ENCODE results near the gene HOXB5. TPM values are rescaled to one million over a fixed set of nuclear protein-coding genes. Genes with fewer than 3 reads are reported as not detected.
A peak's percentile ranks its signal among the peaks of the same experiment; 100 is the strongest.

Gene HOXB5
- total and polyA plus RNA-seq, 9 donors, result 0.04 to 2.8 (median 0.49) TPM; not detected in 1

GRCh38 chr17:48618256-48618896 lies 24.8 kb upstream of the HOXB5 start:
- WGBS, 3 donors, result 2 to 4% (median 2%) methylated on average over 25 of the region's 25 CpGs

DNA sequence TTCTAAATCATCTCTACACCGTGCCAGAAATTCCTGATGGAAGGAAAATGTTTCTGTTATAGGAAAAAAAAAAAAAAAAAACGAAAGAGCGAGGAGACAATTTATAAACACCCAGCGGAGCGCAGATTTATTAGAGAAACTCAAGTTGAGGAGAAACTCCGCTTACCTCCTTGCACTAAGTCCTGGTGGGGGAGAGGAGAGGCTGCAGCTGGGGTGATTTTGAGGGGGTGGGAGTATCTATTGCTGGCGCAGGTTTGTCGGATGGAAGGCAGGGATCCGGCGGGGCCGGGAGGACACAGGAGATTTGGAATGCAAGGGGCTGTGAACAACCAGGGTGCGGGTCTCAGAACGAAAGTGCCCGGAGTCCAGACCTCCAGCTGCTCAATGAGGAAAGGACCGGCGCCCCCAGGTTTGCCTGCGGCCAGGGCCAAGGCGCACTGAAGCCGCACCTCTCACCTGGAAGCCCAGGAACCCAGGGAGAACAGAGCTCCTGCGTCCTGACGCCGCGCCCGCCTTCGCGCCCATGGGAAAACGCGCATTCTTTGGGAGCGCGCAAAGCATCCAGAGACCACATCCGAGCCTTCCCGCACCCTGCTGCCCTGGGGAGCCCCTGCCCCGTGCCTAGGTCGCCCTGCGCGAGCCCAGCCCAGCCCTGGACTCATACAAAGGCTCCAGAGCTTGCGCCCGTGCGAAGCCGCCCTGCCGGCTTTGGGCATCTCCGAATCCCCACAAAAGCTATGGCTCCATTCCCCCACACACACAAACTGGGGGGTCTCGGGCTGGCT lies 24.1 kb upstream of the HOXB5 start:
- Histone ChIP-seq H3K9me3 (no peaks in the 10 kb centered on the region), H3K27ac (no peak overlapping the region), H3K27me3 (peaks cover 6% of the 10 kb centered on the region), H3K4me1 (ENCODE audit: insufficient read depth) (no peaks in the 10 kb centered on the region), H3K36me3 (no peaks in the 10 kb centered on the region), H3K4me3 (no peak overlapping the region)
- 2 to 11% (median 5%) methylated on average over 42 to 43 of the region's 43 CpGs for WGBS, 3 donors
- TF ChIP-seq POLR2A (IDR thresholded peaks at IDR 0.05) (no peak), EP300 (IDR thresholded peaks at IDR 0.05) (no peak), CTCF (IDR thresholded peaks at IDR 0.05) (no peak)
- DNase-seq, result no peak
- intact Hi-C loops (cut with DNase I), result loop anchor here in 3 of 4 donors (5.0 to 10.0 kb wide), 2 partner anchors 285 to 593 kb away; no protein-coding TSS in a partner anchor

More at GRCh38 chr17:48618256-48618896, 24.8 kb upstream of the HOXB5 start:
- no peak overlapping the region for H3K4me3 ChIP-seq
- intact Hi-C loops (cut with DNase I), result loop anchor here in 3 of 4 donors (5.0 to 10.0 kb wide), 2 partner anchors 286 to 594 kb away; no protein-coding TSS in a partner anchor
- TF ChIP-seq EP300 (IDR thresholded peaks at IDR 0.05) (no peak), CTCF (IDR thresholded peaks at IDR 0.05) (peak; percentile 81 to 92 (median 90)), POLR2A (IDR thresholded peaks at IDR 0.05) (no peak)
- H3K27ac ChIP-seq, result no peak overlapping the region
- H3K4me1 ChIP-seq (ENCODE audit: insufficient read depth), result no peaks in the 10 kb centered on the region
- peaks cover 6% of the 10 kb centered on the region for H3K27me3 ChIP-seq
- no peaks in the 10 kb centered on the region for H3K9me3 ChIP-seq
- H3K36me3 ChIP-seq, result no peaks in the 10 kb centered on the region
- DNase-seq, result peak; percentile 71 to 90 (median 83)

GRCh38 chr17:48616717-48617470 lies 23.3 kb upstream of the HOXB5 start:
- intact Hi-C loops (cut with DNase I), result loop anchor here in 3 of 4 donors (5.0 to 10.0 kb wide), 2 partner anchors 285 to 592 kb away; no protein-coding TSS in a partner anchor
- TF ChIP-seq POLR2A (IDR thresholded peaks at IDR 0.05), result no peak
- no peak for TF ChIP-seq CTCF (IDR thresholded peaks at IDR 0.05)
- TF ChIP-seq EP300 (IDR thresholded peaks at IDR 0.05), result no peak
- no peak overlapping the region for H3K27ac ChIP-seq
- H3K27me3 ChIP-seq, result peaks cover 6% of the 10 kb centered on the region
- no peaks in the 10 kb centered on the region for H3K4me1 ChIP-seq (ENCODE audit: insufficient read depth)
- H3K9me3 ChIP-seq, result no peaks in the 10 kb centered on the region
- DNase-seq, result no peak
- no peak overlapping the region for H3K4me3 ChIP-seq
- no peaks in the 10 kb centered on the region for H3K36me3 ChIP-seq
- 13 to 17% (median 15%) methylated on average over 15 of the region's 15 CpGs for WGBS, 3 donors

Data from ovary (tissue), 9 donors.